ENCODE data around the gene C20orf144. TPM values are rescaled to one million over a fixed set of nuclear protein-coding genes. Genes with fewer than 3 reads are reported as not detected.

The C20orf144 gene
- total and polyA plus RNA-seq, 2 experiments from 2014 or later: 0.26 to 0.66 TPM

- Histone ChIP-seq H3K27ac (ENCODE audit: low read depth) (no peak overlapping the region), H3K36me3 (ENCODE audit: insufficient read depth) (no peaks in the 10 kb centered on the region), H3K4me1 (ENCODE audit: insufficient read depth) (peaks cover 16% of the 10 kb centered on the region), H4K20me1 (replicated peaks; ENCODE audit: insufficient read depth) (peaks cover 9% of the 10 kb centered on the region; the same call in 1 of the 2 replicates), H3K9me2 (ENCODE audit: insufficient read depth) (no peaks in the 10 kb centered on the region), H2AFZ (no peak overlapping the region), H3F3A (replicated peaks; ENCODE audit: low read depth) (0 out of 2 replicates have a peak, but pooled peaks cover 2% of the 10 kb centered on the region), H3K79me2 (replicated peaks; ENCODE audit: insufficient read depth) (peaks cover 17% of the 10 kb centered on the region), H3K27me3 (ENCODE audit: insufficient read depth) (no peaks in the 10 kb centered on the region), H3K4me2 (no peak overlapping the region), H3K4me3 (no peak overlapping the region)
- Mint-ChIP-seq H3K9me3 (no peaks in the 10 kb centered on the region), H3K4me1 (peaks cover 29% of the 10 kb centered on the region), H3K27me3 (ENCODE audit: insufficient read depth, low read depth, poor library complexity) (peaks cover 21% of the 10 kb centered on the region), H3K27ac (no peak overlapping the region), H3K4me3 (no peak overlapping the region), H3K36me3 (ENCODE audit: low read depth) (no peaks in the 10 kb centered on the region)
- ATAC-seq (no peak), DNase-seq (ENCODE audit: low spot score) (no peak)
- TF ChIP-seq ZNF331 (CRISPR knock-in tag; IDR thresholded peaks at IDR 0.05; ENCODE audit: low read depth) (no peak), POLR2AphosphoS5 (IDR thresholded peaks at IDR 0.05; ENCODE audit: low read depth) (no peak), ZNF462 (CRISPR knock-in tag; IDR thresholded peaks at IDR 0.05) (no peak), EZH2phosphoT487 (IDR thresholded peaks at IDR 0.05; ENCODE audit: unreplicated experiment) (no peak), NANOG (IDR thresholded peaks at IDR 0.05; ENCODE audit: borderline replicate concordance) (no peak), REST (IDR thresholded peaks at IDR 0.05; ENCODE audit: unreplicated experiment) (no peak), STAT1 (IDR thresholded peaks at IDR 0.05; ENCODE audit: unreplicated experiment) (no peak), CREB1 (CRISPR knock-in tag; IDR thresholded peaks at IDR 0.05; ENCODE audit: low read depth) (no peak), ZNF114 (CRISPR knock-in tag; IDR thresholded peaks at IDR 0.05) (no peak), EZH2 (IDR thresholded peaks at IDR 0.05; ENCODE audit: low read depth, unreplicated experiment) (no peak), CTCF (conservative IDR thresholded peaks at IDR 0.05; ENCODE audit: low read depth in 2 of 2) (no peak), JUNB (IDR thresholded peaks at IDR 0.05; ENCODE audit: unreplicated experiment) (no peak)
- TF ChIP-seq, protein P1, sequence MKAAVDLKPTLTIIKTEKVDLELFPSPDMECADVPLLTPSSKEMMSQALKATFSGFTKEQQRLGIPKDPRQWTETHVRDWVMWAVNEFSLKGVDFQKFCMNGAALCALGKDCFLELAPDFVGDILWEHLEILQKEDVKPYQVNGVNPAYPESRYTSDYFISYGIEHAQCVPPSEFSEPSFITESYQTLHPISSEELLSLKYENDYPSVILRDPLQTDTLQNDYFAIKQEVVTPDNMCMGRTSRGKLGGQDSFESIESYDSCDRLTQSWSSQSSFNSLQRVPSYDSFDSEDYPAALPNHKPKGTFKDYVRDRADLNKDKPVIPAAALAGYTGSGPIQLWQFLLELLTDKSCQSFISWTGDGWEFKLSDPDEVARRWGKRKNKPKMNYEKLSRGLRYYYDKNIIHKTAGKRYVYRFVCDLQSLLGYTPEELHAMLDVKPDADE (IDR thresholded peaks at IDR 0.05): no peak
Measured at GRCh38 chr20:33688938-33689424, 26.9 kb downstream of the C20orf144 start.
